SJSA1 (cell line): ENCODE results near the gene LCN9. TPM values are rescaled to one million over a fixed set of nuclear protein-coding genes. Genes with fewer than 3 reads are reported as not detected.

Source experiments
- DNase-seq, 2 experiments: peaks; one replicate each; pipeline ENCODE4 v3.0.0-alpha.2; 2015 to 2020; ENCODE audit warnings: low spot score in 2 of 2, low read depth in 1 of 2
- H3K27ac ChIP-seq: fragments of 250-450 bp; sonication (Bioruptor Pico); 2 replicates; pipeline ENCODE4 v1.5.1; 2020; ENCODE audit warnings: mild to moderate bottlenecking, moderate library complexity
- H3K27me3 ChIP-seq: fragments of 250-450 bp; sonication (Bioruptor Pico); replicated peaks from 2 replicates; pipeline ENCODE4 v1.5.1; 2020; ENCODE audit warnings: mild to moderate bottlenecking, moderate library complexity
- H3K36me3 ChIP-seq: fragments of 250-450 bp; sonication (Bioruptor Pico); 2 replicates; pipeline ENCODE4 v1.5.1; 2020; ENCODE audit warnings: mild to moderate bottlenecking
- H3K4me1 ChIP-seq: fragments of 250-450 bp; sonication (Bioruptor Pico); replicated peaks from 2 replicates; pipeline ENCODE4 v1.6.1; 2021; ENCODE audit warnings: mild to moderate bottlenecking
- H3K4me3 ChIP-seq: fragments of 250-450 bp; sonication (Bioruptor Pico); 2 replicates; pipeline ENCODE4 v1.5.1; 2020; ENCODE audit warnings: mild to moderate bottlenecking
- H3K9me3 ChIP-seq: fragments of 250-450 bp; sonication (Bioruptor Pico); replicated peaks from 2 replicates; pipeline ENCODE4 v1.5.1; 2020; ENCODE audit warnings: mild to moderate bottlenecking
- total RNA-seq: library from RNA; depleted of rRNA; stranded (reverse); fragments of >200 nt; shearing (Covaris generic); gene quantifications from 2 replicates; pipeline ENCODE4 v1.2.3, GENCODE V29; 2014

The LCN9 gene
- total RNA-seq, 1 experiment from 2014 or later: not detected

DNA sequence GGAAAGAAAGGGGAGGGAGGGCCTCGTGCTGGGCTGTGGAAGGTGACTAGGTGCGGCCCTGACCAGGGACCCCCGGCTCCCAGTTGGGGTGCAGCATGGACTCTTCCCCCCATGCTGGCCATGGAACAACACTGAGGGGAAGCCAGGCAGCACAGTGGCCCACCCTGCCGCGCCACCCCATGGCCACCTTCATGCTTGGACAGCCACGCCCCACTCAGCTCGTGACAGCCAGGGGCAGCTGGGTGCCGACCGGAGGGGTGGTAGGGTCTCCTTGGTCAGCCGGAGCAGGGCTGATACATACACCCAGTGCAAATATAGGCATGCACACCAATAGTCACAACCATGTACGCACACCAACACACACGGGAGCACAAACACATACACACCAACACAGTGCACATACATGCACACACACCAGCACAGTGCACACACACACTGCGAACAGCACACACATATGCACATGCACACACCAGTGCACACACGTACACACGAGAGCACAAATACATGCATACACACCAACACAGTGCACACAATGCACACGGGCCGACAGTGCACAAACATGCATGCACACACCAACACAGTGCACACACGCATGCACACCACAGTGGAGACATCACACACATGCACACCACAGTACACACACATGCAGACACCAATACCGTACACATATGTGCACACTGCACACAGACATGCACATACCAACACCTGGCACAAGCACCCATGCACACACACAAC, 27.9 kb downstream of the LCN9 start:
- H3K27ac ChIP-seq: no peak overlapping the region
- H3K36me3 ChIP-seq: no peaks in the 10 kb centered on the region
- H3K9me3 ChIP-seq: no peaks in the 10 kb centered on the region
- no peaks in the 10 kb centered on the region for H3K27me3 ChIP-seq
- no peaks in the 10 kb centered on the region; the same call in 1 of the 2 replicates for H3K4me1 ChIP-seq
- H3K4me3 ChIP-seq: no peak overlapping the region
- DNase-seq: no peak

DNA sequence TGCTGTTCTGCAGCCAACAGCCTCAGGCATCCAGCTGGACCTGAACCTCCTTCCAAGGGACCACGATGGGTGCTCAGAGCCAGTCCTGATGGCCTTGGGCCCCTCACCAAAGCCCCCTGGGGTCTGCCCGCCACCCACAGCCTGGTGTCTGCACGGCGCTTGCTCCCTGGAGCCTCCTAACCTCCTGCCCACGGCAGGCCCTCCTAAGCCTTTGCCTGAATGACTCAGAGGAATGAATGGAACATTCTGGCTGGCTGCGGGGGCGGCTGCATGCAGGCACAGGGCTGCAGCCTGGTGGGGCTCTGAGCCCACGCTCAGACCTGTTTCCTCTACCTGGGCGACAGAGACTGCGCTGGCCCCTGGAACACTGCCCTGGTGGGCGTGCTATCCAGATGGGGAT, 29.3 kb downstream of the LCN9 start:
- no peak for DNase-seq
- no peaks in the 10 kb centered on the region for H3K27me3 ChIP-seq
- H3K27ac ChIP-seq: no peak overlapping the region
- no peak overlapping the region for H3K4me3 ChIP-seq
- no peaks in the 10 kb centered on the region; the same call in 1 of the 2 replicates for H3K4me1 ChIP-seq
- H3K9me3 ChIP-seq: no peaks in the 10 kb centered on the region
- no peaks in the 10 kb centered on the region for H3K36me3 ChIP-seq

DNA sequence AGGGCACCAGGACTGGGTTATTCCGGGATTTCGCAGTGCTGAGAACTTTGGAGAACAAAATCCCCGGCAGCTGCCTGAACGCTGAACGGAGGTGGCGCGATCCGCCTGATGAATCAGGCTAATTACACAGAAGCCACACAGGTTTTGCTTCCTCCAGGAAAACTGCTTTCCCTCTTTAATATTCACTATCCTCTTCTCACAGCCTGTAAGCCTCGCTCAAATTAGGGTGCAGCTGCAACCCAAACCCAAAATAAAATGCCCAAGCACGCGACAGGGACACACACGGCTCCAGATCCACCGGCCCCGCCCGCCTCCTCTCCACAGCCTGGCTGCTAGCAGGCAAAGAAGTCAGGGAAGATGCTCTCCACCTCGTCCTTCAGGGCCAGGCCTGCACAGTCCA, 30.2 kb downstream of the LCN9 start:
- Histone ChIP-seq H3K27me3 (no peaks in the 10 kb centered on the region), H3K27ac (no peak overlapping the region), H3K4me1 (no peaks in the 10 kb centered on the region; the same call in 1 of the 2 replicates), H3K9me3 (no peaks in the 10 kb centered on the region), H3K4me3 (no peak overlapping the region), H3K36me3 (no peaks in the 10 kb centered on the region)
- DNase-seq: no peak

DNA sequence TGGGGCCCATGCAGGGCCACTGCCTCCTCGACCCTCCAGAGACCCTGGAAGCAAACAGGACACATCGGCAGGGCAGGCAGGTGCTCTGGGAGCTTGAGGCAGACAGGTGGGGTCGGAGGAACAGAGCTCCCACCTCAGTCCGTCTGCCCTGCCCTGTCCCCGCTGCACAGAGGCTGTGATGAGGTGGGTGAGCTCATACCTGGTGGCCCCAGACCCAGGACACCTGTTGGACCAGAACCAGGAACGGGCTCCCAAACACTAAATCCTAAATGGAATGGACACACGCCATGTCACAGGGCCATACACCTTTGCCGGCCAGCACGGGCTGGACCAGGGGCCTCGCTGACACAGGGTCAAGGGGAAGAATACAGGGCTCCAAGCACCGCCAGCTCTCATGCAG, 30.7 kb downstream of the LCN9 start:
- Histone ChIP-seq H3K27me3 (no peaks in the 10 kb centered on the region), H3K4me3 (no peak overlapping the region), H3K9me3 (no peaks in the 10 kb centered on the region), H3K4me1 (no peaks in the 10 kb centered on the region; the same call in 1 of the 2 replicates), H3K27ac (no peak overlapping the region), H3K36me3 (no peaks in the 10 kb centered on the region)
- DNase-seq: no peak

DNA sequence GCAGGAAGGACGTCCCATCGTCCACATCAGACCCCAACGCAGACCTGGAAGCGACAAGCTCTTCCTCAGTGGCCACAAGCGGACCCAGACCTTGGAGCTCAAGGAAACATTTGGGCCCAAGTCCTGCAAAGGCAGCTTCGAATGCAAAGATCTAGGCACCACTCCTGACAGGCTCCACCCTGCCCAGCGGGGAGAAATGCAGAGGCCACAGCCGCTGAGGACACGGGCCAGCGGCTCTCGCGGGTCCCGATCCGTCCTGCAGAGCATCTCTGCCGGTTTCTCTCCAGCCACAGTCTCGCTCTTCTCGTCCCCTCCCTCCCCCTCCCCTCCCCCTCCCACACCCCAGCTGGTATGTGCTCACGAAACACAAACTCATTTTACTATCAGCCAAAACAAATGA, 31.3 kb downstream of the LCN9 start:
- H3K36me3 ChIP-seq: no peaks in the 10 kb centered on the region
- H3K27me3 ChIP-seq: no peaks in the 10 kb centered on the region
- no peaks in the 10 kb centered on the region; the same call in 1 of the 2 replicates for H3K4me1 ChIP-seq
- no peak for DNase-seq
- H3K9me3 ChIP-seq: no peaks in the 10 kb centered on the region
- H3K27ac ChIP-seq: no peak overlapping the region
- no peak overlapping the region for H3K4me3 ChIP-seq

DNA sequence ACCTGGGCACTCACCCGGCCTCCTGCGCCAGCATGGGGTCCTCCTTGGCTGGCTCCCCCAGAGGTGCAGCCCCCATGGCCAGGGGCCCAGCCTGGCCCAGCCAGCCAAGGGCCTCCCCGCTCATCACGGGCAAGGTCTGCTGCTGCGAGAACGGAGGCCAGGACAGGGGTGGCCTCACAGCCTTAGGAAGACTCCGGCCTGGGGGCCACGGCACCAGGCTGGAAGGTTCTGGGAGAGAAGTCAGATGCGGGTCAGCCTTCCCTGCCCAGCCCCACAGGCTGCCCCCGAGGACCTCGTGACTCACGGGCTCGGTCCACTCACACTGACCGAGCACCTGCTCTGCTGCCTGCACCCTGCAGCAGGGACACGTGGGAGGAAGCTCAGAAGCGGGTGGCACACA, 31.9 kb downstream of the LCN9 start:
- Histone ChIP-seq H3K4me3 (no peak overlapping the region), H3K27me3 (no peaks in the 10 kb centered on the region), H3K9me3 (no peaks in the 10 kb centered on the region), H3K27ac (no peak overlapping the region), H3K4me1 (no peaks in the 10 kb centered on the region; the same call in 1 of the 2 replicates), H3K36me3 (no peaks in the 10 kb centered on the region)
- DNase-seq: no peak

DNA sequence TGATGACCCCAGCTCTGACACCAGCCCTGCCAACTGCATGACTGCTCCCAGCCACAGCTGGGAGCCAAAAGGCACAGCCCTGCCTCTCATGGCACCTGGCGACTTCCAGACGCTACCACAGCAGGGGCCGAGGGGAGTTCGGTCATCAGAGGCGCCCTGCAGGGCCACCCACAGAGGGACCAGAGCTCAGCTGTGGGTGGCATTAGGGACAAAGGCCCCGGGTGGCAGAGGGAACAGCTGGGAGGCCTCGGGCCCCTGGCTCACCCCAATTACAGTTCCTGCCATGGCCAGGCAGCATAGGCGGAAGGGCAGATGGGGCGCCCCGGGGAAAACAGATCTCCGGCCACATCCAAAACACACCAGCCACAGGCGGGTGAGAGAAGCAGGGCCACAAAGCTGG, 32.5 kb downstream of the LCN9 start:
- Histone ChIP-seq H3K4me1 (no peaks in the 10 kb centered on the region; the same call in 1 of the 2 replicates), H3K9me3 (no peaks in the 10 kb centered on the region), H3K27ac (no peak overlapping the region), H3K36me3 (no peaks in the 10 kb centered on the region), H3K4me3 (no peak overlapping the region), H3K27me3 (no peaks in the 10 kb centered on the region)
- DNase-seq: no peak

DNA sequence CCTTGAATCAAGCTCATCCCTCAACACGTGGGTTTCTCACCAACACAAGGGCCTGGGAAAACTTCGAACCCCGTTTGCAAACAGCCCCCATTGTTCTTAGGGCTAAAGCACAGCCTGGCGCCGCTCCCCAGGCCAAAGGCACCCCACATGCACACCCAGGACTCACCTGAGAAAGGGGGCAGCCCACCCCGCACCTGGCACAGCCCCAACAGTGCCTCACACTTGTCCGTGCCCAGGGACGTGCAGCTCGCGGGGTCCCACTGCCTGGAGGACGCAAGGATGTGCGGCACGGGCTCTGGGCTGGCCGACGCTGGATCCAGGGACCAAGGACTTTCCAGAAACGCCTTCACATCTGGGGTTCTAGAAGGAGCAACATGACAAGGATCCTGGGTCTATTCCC, 33.3 kb downstream of the LCN9 start:
- Histone ChIP-seq H3K27ac (no peak overlapping the region), H3K36me3 (no peaks in the 10 kb centered on the region), H3K4me1 (no peaks in the 10 kb centered on the region; the same call in 1 of the 2 replicates), H3K4me3 (no peak overlapping the region), H3K27me3 (no peaks in the 10 kb centered on the region), H3K9me3 (no peaks in the 10 kb centered on the region)
- no peak for DNase-seq

DNA sequence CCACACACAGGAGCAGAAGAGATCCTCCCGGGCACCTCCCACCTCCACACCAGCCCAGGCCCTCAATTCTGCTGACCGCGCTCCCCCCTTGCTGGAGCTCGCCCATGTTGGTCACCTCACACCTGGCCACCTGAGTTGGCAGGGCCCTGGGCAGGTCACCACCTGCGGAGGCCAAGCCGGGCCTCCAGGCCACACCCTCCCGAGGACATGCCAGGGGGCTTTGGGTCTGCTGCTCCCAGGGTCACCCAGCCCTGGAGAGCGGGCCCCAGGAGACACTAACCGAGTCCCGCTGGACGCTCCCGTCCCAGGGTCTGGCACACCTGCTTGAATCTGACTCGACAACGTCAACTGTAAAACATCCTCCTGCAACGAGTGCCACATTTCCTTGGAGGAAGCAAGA, 34.1 kb downstream of the LCN9 start:
- Histone ChIP-seq H3K27ac (no peak overlapping the region), H3K4me1 (peaks cover 3% of the 10 kb centered on the region; the same call in 1 of the 2 replicates), H3K9me3 (no peaks in the 10 kb centered on the region), H3K4me3 (no peak overlapping the region), H3K36me3 (no peaks in the 10 kb centered on the region), H3K27me3 (peaks cover 2% of the 10 kb centered on the region; the same call in 1 of the 2 replicates)
- DNase-seq: no peak

DNA sequence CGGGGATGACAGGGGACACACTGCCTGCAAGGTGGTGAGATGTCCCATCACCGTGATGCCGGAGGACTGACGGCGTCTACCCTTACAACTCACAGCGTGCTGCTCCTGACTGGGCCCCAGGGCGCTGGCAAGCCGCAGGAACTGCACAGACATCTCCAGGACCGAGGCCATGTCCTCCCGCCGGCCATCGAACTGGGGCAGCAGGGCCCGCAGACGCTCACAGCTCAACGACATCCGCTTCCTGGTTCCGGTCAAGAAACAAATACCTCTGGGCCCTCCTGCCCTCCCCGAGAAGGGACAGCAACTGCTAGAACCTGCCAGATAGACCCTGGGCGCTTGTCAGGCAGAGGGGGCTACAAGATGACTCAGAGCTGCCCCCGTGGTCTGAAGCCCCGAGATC, 35.1 kb downstream of the LCN9 start:
- Histone ChIP-seq H3K36me3 (no peaks in the 10 kb centered on the region), H3K9me3 (no peaks in the 10 kb centered on the region), H3K4me3 (no peak overlapping the region), H3K27ac (no peak overlapping the region), H3K4me1 (peaks cover 3% of the 10 kb centered on the region; the same call in 1 of the 2 replicates), H3K27me3 (peaks cover 4% of the 10 kb centered on the region; the same call in 1 of the 2 replicates)
- DNase-seq: no peak

DNA sequence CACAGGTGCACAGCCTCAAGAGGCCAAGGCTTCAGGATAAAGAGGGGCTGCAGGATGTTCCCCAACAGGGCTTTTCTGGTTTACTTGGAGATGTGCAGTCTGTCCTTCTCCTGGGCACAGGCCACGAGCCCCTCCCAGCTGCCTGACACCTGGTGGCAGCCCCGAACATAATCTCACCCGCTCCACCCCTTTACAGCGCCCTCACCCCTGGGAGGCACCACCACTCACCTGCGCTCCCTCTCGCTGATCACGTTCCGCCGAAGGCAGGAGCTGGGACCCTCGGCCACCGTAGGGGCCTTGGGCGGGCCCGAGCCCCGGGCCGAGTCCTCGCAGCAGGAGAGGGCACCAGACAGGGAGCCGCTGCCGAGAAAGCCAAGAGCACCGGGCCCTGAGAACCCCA, 35.7 kb downstream of the LCN9 start:
- peaks cover 4% of the 10 kb centered on the region; the same call in 1 of the 2 replicates for H3K27me3 ChIP-seq
- H3K4me3 ChIP-seq: no peak overlapping the region
- H3K4me1 ChIP-seq: peaks cover 3% of the 10 kb centered on the region; the same call in 1 of the 2 replicates
- DNase-seq: no peak
- no peak overlapping the region for H3K27ac ChIP-seq
- H3K9me3 ChIP-seq: no peaks in the 10 kb centered on the region
- H3K36me3 ChIP-seq: no peaks in the 10 kb centered on the region

DNA sequence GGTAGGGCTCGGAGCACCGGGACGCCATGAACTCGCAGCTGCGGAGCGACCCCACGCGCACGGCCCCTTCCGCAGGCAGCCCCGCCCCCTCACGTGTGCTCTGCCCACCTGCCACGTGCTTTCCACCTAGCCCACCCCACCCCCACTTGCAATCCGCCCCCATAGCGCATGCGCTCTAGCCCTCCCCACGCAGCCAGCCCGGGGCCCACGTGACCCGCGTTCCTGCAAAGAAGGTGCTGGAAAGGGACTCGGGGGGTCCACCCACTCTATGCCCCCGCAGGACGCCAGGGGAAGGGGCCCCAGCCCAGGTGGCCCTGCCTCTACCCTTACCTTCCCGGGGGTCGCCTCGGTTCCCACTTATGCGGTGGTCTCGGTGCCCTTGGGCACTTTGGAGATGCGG, 36.3 kb downstream of the LCN9 start, which contains the start of gene SOHLH1:
Gene SOHLH1 (minus strand): TSS at position 42 of the 400 bp plus-strand sequence. CDS start 14 bp downstream, at position 28.
- Histone ChIP-seq H3K9me3 (no peaks in the 10 kb centered on the region), H3K27ac (no peak within 1 kb of the TSS), H3K27me3 (peaks cover 4% of the 10 kb centered on the region; the same call in 1 of the 2 replicates), H3K36me3 (no peaks in the 10 kb centered on the region), H3K4me3 (no peak within 1 kb of the TSS), H3K4me1 (peaks cover 3% of the 10 kb centered on the region; the same call in 1 of the 2 replicates)
- DNase-seq: no peak

DNA sequence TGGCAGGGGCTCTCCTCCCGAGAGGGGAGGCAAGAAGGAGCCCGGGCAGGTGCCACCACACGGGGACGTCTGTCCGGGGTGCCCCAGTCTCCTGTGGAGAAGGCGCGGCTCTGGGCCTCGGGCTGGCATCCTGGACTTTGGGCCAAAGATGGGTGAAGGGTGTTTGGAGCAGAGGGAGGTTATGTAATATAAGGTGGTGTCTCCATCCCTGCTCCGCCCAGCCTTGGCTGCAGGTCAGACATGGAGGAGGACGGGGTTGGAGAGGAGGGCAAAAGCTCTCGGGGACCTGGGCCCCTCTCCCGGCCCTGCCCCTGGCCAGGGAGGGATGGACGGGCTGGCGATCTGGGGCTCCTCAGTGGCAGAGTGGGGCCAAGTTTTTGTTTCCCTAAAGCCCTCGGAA, 37.4 kb downstream of the LCN9 start:
- no peaks in the 10 kb centered on the region for H3K36me3 ChIP-seq

More for the DNA sequence above, 37.4 kb downstream of the LCN9 start:
- Histone ChIP-seq H3K27ac (no peak overlapping the region), H3K9me3 (no peaks in the 10 kb centered on the region), H3K4me3 (no peak overlapping the region), H3K27me3 (peaks cover 4% of the 10 kb centered on the region; the same call in 1 of the 2 replicates), H3K4me1 (peaks cover 3% of the 10 kb centered on the region; the same call in 1 of the 2 replicates)
- no peak for DNase-seq
